NCI-H1092 (cell line): ENCODE measurements around the gene TEPSIN.

Source experiments
- DNase-seq: peaks from one replicate; lab custom pipeline; 2025; lab: John Stamatoyannopoulos, UW

TEPSIN gene, protein sequence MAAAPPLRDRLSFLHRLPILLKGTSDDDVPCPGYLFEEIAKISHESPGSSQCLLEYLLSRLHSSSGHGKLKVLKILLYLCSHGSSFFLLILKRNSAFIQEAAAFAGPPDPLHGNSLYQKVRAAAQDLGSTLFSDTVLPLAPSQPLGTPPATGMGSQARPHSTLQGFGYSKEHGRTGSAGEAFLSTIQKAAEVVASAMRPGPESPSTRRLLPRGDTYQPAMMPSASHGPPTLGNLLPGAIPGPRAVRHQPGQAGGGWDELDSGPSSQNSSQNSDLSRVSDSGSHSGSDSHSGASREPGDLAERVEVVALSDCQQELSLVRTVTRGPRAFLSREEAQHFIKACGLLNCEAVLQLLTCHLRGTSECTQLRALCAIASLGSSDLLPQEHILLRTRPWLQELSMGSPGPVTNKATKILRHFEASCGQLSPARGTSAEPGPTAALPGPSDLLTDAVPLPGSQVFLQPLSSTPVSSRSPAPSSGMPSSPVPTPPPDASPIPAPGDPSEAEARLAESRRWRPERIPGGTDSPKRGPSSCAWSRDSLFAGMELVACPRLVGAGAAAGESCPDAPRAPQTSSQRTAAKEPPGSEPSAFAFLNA

DNA sequence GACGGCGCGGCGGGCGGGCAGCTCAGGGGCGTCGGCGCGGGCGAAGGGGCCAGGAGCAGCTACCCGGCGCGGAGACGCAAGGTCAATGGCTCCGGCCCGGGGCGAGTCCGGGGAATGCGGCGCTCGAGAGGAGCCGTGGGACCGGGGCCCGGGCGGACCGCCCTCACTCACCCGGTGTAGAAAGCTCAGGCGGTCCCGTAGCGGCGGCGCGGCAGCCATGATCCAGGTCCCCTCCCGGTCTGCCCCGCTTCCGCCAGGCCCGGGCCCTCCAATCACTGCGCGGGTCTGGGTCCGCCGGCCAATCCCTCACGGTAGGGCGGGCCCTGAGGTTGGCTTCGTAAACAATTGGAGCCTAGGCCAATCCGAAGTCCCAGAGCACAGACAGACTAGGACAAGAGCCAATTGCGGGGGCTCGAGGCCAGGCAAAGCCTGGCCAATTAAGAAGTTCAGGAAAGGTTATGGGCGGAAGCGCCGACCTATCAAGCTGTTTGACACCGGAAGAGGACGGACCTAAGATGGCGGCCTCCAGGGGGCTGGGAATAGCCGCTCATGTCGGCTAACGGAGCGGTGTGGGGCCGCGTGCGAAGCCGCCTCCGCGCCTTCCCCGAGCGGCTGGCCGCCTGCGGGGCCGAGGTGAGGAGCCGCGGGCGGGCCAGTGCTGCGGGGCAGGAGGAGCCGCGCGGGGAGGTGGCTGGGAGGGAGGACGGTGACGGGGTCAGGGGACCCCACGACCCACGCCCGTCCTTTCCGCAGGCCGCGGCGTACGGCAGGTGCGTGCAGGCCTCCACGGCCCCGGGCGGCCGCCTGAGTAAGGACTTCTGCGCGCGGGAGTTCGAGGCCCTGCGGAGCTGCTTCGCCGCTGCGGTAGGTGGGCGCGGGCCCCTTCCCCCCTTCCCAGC, at the start of gene TEPSIN, which contains the start of gene NDUFAF8:
TSS of gene TEPSIN (minus strand) at position 241 of the 899 bp plus-strand sequence. CDS start at position 219, 22 bp downstream.
TSS of gene NDUFAF8 (plus strand) at position 504 of the 899 bp plus-strand sequence. CDS start at position 550, 46 bp downstream.
- DNase-seq, result peak; percentile 99

DNA sequence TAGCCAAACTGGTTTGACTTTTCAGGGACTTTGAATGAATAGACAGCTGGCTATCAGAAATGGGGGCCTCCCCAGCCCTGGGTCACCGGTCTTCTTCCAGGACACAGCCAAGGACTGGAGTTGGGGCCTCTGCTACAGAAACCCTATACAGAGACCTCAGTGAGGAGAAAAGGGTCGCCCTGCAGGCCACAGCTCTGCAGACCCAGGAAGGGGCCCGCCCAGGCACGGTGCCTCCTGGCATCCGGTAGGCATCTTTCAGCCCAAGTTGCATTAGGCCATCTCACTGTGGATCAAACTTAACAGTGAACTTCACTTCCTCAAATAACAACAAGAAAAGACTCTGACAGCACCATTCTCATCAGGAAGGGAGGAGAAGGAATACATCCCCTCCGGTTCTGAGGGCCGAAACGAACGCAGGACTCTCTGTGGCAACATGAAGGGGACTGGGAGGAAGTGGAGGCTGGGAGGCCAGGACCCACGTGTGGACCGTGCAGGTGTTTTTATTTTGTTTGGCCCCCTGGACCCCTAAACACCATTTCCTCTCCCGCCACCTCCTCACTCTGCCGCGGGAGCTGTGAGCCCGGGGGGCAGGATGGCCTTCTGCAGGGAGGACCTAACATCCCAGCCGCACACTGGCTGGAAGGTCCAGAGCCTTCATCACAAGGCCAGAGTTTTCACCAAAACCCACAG, 49.0 kb upstream of the TEPSIN start:
- no peak for DNase-seq

DNA sequence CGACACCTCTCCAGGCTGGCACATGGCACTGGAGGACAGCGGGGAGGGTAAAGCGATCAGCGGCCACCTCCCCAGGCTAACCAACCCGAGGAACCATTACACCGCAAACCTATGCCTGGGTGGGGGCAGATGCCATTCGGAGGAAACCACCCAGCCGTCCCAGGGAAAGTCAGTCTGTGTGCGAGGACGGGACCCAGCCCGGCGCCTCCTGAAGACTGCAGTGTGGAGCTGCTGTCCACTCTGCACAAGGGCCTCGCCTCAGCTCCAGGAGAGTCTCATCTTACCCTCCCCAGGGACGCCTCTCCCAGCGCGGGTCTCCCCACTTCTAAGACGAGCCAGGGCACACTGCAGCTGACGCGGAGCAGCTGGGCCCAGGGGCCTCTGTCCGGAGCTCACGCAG, 48.3 kb upstream of the TEPSIN start:
- DNase-seq, result no peak

DNA sequence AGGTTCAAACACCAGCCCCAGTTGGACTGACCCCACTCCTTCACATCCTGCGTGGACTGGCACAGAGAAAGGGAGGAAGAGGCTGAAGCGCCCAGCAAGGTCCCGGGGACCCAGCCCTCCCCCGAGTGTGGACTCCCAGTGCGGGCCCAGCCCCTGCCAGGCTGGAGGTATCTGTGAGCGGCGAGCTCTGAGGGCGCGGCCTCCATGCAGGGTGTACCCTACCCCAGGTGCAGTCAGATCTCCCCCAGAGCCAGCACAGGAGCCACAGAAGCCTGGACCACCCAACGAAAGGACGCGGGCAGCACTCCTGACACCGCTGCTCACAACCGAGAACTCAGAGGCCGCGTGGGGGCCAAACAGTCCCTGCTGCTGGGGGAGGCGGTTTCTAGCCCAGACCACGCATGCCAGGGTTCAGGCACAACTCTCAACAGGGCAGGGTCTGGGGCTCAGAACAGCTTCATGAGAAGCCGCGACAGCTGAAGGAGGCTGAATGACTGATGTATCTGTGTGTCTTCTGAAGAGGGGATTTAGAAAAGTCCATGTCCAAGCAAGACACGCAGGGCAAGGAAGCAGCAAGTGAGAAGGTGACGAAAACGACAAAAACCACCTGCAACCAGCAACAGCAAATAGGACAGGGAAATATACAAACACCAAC, 47.8 kb upstream of the TEPSIN start:
- DNase-seq, result no peak

DNA sequence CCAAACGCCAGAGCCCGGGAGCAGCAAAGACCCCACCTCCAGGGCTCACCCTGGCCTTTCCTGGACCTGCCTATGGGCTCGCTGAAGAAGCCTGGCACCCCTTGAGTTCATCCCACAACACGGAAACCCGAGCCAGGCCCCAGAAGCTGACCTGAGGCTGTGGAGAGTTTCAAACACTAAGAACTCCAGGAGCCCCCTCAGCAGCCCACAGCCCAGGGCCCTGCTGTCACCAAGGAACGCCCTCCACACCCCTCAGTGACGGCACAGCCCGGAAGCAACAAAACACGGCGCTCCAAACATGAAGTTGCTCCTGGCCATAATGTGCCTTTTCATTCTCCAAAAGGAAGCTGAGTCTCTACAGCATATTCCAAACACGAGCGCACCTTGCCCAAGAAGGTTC, 47.0 kb upstream of the TEPSIN start:
- no peak for DNase-seq

DNA sequence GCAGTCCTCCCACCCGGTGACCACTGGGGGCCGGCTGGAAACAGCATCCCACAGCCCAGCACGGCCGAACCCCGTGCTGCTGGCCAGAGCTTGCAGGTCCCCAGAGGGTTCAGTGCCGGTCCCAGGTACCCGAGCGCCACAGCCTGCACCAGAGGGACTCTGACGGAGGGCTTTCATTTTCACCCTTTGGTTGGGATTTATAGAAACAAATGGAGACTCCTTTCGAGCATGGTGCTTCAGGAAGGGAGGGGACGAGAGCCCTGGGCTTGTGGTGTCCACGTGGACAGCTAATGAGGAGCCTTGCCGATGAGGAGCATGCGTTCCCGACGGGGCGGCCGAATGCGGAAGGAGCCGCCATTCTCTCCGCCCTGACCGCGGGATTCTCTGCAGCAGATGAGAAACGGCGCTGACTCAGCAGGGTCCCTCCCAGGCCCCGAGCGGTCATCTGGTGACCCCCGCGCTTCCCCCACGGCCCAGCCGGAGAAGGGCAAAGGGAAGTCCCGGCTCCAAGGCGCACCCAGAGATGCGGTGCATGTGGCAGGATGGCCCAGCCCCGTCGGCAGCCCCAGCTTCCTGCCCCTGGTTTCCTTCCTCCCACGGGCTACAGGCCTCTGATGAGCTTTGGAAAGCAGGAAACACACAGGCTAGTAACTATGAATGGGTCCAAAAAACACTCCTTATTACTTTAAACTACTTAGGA, 46.5 kb upstream of the TEPSIN start:
- no peak for DNase-seq

DNA sequence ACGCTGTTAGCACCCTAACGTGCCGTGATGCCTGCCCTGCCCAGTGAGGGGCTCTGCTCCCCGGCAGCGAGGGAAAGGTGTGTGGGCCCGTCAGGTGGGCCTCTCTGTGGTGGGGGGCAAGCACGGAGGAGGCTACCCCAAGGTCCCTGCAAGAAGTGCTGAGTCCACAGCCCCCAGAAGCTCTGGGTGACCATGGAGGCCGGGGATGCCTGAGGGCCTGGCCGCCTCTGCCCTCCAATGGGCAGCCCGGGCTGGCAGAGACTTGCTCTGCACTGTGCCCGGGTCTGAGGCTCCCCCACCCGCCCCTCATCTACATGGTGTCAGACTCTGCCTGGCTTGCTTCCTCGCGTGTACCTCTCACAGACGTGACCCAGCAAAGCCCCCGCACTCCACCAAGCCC, 44.0 kb upstream of the TEPSIN start:
- no peak for DNase-seq

DNA sequence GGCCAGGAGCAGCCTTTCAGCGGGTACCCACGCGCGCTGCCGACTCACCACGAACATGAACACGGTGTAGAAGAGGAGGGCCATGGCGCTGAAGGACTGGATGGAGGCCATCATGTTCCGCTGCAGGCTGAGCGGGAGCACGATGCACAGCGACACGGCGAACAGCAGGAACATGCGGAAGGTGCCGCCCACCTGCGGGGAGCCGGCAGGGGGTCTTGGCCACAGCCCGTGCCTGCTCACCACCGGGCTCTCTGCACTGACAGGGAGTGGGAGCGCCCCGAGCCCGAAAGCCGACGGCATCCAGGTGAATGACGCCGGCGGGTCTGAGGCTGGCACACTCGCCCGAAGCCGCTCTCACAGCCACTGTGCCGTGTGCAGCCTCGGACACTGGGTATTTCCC, 43.3 kb upstream of the TEPSIN start:
- no peak for DNase-seq

DNA sequence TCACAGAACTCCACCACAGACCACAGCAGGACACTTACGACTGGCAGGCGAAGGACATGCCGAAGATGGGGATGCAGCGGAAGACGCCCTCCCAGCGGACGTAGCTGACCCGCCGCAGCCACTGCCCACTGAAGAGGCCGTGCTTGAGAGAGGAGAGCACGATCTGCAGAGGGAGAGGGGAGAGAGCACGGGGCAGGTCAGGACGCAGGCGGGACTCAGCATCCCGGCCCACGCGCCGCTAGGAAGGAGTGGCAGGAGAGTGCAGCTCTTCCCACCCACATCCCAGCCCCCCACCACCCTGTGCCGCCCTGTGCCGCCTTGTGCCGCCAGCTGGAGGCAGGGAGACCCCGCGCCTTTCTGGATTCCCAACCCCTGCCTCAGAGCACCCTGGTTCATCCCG, 41.7 kb upstream of the TEPSIN start:
- no peak for DNase-seq

DNA sequence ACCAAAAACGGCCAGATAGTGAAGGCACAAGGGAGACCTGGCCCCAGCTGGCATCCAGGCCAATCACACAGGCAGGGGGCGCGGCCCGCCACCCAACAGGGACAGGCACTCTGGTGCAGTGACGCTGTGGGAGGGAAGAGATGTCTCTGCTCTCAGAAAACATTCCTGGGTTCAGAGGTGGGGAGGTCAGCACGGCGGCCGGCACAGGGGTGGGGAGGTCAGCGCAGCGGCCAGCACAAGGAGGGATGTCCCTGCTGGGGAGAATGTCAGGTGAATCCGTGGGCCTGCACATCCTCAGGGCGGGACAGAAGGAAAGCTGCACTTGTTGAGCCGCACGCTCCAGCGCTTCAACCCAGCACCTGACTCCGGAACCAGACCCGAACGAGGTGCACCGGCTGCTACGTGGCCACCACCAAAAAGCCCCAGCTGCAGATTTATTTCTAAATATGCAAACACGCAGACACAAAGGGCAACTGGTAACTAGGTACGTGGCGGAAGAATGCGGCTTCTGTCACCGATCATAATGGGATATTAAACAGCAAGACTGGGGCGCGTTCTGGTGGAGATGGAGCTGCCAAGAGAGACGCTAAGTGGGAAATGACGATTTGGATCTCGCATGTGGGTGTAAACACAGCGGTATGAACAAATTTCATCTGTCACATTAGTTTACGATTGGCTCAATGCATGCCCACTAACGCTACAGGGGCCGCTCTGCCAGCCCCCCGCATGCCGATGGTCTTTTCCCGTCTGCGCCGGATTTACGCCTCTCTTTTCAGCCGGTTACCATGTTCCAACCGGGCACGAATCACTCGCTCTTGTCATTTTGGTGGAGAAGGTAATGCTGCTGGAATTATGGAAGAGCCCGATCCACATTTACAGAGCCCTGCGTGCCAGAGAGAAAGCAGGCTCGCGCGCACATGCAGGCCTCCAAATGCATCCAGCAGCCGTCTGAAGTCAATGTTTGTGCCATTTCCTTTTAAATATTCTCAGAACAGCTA, 40.7 kb upstream of the TEPSIN start:
- DNase-seq, result no peak

DNA sequence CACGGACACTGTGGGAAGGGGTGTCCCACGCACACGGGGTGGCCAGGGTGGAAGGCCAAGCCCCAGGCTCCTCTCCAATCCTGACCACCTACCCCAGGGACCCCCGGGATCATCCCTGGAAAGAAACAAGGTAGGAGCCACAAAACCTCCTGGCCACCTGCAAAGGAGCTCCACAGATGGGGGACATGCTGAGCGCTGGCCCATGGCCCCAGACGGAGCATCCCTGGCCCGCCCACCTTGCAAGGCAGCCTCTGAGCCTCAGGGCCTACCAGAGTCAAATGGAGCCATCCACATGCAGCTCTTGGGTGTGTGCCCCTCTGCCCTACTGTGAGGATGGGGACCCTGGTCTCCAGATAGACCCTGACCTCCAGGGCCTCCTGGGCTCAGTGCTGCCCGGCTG, 40.0 kb upstream of the TEPSIN start:
- no peak for DNase-seq

DNA sequence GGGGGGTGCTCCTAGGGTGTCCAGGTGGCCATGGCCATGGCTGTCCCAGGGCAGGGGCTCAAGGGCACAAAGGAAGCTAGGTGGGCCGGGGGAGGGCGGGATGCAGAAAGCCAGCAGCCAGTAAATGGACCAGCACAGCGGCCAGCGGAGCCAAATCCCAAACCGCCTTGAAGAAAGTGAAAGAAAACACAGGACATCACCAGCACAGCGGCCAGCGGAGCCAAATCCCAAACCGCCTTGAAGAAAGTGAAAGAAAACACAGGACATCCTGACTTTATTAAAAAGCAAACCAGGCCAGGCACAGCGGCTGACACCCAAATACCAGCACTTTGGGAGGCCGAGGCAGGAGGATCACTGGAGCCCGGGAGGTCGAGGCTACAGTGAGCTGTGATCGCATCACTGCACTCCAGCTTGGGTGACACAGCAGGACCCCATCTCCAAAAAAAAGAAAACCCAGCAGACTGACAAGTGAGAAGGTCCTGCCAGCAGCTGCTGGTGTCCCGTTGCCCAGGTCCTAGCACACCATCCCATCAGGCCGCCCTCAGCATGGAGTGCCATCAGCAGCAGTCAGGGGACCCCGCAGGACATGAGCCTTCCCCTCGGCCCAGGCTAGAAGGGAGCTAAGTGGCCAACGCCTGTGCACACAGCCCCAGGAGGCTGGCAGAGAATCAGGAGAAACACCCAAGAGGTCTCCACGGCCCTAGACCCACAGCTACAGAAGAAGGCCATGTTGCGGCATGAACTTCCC, 39.3 kb upstream of the TEPSIN start:
- no peak for DNase-seq

DNA sequence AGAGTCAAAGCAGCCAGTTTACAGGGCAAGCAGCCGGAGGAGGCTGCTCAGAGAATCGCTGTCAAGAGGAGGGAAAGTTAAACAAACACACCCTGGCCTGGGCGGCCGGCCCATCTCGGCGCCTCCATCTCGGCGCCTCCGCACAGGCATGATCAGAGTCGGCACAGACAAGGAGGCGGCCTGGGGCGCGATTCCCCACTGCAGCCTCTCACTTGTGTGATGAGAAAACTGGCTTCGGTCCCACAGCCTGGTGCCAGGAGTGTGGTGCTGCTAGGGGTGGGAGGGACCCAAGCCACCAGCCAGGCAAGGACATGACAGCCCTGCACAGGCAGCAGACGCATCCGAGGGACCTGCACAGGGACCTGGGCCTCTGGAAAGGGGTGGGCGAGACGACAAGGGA, 38.6 kb upstream of the TEPSIN start:
- peak; percentile 62 for DNase-seq

DNA sequence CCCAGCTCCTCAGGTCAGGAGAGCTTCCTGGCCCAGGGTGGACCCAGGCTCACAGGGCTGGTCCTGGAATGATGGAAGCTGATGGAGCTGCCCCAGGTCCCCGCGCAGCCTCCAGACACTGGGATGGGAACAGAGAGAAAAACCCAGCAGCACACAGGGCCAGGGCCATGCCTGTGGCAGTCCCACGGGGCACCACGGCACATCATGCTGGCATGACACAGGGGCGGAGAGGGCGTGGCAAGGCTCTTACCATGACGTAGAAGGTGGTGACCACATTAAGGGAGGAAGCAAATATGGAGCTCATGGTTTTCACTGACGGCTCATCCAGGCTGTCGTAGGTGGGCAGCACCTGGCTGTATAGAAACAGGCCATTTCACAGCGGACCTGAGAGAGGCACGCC, 37.9 kb upstream of the TEPSIN start:
- DNase-seq, result no peak

DNA sequence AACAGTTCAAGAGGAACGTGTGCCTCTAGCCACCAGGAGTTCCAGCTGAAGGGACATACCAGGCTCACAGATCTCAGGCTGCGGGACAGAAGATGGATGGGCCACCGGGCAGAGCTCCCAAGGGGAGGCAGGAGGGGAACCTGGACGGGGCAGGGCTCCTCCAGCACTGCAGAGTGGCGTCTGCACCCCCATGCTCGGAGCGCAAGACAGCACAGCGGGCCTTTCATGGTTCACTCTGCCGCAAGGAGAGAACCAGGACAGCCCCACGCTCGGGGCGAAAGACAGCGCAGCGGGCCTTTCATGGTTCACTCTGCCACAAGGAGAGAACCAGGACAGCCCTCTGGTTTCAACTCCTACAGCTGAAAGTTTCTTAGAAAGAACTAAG, 35.6 kb upstream of the TEPSIN start:
- DNase-seq, result no peak

DNA sequence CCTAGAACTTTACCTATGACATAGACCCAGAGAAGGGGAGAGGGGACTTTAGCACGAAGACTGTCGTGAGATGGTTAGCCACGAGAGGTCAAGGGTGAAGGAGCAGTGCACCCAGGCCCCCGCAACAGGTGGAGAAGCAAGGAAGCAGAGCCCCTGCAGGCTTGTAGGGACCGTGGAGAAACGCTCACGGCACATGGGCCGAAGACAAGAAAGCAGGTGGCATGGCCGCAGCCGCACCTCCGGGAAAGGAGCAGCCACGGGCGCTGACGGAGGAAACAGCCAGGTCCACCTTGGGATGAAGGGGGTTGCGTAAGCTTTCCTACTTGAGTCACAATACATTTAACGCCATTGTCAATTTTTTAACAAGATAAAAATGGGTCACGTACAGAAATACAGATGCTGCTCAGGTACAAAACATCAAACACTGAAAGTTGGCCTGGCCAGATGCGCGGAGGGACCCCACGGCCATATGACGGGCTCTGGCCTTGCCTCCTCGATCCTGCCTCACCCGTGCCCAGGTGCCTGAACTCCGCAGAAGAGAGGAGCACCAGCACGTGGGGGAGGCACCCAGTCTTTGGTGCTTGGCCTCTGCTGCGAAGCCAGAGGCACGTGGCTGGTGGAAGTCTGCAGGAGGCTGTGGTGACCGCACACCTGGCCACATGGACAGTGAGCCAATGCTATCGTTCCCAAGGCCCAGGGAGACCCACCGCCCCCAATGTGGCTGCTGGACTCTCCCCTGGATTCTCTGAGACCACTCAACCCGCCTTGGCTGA, 35.0 kb upstream of the TEPSIN start:
- DNase-seq, result no peak

DNA sequence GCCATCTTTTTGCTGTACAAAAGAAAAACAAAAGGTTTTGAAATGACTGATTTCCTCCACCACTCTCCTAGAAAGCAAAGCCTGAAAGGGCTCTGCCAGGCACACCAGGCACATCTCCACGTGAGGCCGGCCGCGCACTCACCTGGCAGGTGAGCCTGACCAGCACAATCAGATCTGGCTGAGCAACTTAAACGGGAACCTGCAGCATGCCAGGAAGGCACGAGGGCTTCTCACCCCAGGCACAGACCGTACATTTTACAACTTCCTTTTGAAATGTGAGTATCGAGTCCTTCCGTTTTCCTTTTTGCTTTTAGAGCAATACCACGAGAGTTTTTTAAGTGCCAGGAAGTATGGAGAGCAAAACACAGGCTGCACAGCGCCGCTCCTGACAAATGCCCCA, 33.8 kb upstream of the TEPSIN start:
- no peak for DNase-seq

DNA sequence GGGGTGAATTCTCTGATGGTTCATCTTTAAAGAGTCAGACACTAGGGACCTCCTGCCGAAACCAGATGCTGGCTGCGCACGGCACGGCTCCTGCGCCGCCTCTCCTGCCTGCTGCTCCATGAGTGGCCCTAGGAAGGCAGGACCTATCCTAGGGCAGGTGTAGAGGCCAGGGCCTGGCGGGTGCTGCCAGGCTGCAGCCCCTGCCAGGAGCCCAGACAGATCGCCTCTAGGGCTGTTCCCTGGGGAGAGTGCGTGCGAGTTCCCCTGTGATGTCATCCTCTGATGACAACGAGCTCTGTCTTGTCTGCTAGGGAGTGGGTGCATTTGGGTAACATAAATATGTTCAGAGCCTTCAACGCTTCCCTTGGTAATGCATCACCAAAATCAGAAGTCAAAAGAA, 32.4 kb upstream of the TEPSIN start:
- DNase-seq, result no peak
